Loucy (cell line): ENCODE measurements around the gene NACAD.

Experiments
- CTCF ChIP-seq: fragments of 200-600 bp; sonication (generic); conservative IDR thresholded peaks from 2 replicates; pipeline ENCODE4 v1.5.1; 2014; ENCODE audit warnings: mild to moderate bottlenecking, antibody characterized with exemption, low read length
- EZH2phosphoT487 ChIP-seq: fragments of 200-600 bp; IDR thresholded peaks from 2 replicates; pipeline ENCODE4 v1.6.1; 2018; ENCODE audit warnings: antibody characterized with exemption, mild to moderate bottlenecking, moderate library complexity, borderline replicate concordance

DNA sequence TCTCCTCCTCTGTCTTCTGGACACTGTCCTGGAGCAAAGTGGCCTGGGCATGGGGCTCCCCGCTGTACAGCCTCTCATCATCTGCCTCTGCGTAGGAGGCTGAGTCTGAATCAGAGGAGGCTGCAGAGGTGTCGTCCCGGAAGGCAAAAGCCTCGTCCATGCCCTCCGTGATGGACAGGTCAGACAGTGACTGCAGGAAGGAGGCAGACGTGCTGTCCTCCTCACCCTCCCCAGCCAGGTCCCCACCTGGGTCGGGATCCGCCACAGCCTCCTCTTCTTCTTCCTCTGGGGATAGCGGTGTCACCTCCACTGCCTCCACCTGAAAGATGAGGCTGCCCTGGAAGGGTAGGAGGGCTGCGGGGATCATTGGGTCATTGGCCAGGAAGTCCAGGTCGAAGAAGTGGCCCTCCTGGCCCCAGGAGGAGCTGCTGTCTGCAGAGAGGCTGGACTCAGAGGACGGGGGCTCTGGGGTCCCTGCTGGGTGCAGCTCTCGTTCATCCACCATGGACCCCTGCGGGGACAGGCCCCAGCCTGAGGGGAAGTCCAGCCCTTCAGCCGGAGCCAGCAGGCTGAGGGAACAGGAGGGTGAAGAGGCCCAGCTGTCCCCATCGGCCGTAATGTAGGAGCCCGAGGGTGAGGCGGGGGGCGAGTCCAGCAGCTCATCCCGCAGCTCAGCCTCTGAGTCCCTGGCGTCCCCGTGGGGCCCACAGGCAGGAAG lies 3.7 kb downstream of the NACAD start:
- no peak for TF ChIP-seq CTCF
- no peak for TF ChIP-seq EZH2phosphoT487
